ENCODE measurements around the gene ZBTB18.

The ZBTB18 gene

DNA sequence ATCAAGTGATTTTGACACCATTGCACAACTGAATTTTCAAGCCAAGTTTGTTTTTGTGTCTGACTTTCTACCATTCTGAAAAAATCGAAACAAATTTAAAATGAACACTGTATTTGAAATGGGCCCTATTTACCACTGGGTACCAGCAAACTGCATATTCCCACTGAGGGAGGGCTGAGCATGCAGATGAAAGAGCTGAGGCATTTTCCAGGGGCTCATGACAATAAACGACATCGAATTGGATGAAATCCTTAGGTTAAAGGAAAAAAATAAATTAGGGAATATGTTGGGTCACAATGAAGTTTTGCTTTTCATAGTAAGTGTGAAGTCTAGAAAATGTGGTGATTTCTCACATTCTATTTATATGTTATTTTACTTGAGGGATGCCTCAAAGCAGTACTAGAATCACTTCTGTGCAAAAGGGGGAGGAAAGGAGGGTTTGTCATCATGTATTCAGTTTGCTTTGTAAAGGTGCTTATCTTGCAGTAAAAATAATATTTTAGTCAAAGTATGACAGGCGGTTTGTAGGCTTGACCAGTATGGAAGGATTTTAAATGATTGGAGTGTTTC lies 11.2 kb downstream of the ZBTB18 start:
- no peaks in the 10 kb centered on the region for H3K36me3 ChIP-seq (ENCODE audit: insufficient read depth, low read length)
- peaks cover 16% of the 10 kb centered on the region for H3K4me1 ChIP-seq (ENCODE audit: insufficient read depth, low read length)
- H3K9me3 ChIP-seq (ENCODE audit: control insufficient read depth, insufficient read depth, low read length): no peaks in the 10 kb centered on the region
- H3K9ac ChIP-seq (ENCODE audit: low read depth, low read length): no peak overlapping the region

GRCh38 chr1:244063498-244063897 lies 12.4 kb downstream of the ZBTB18 start:
- H3K9me3 ChIP-seq (ENCODE audit: control insufficient read depth, insufficient read depth, low read length): no peaks in the 10 kb centered on the region
- H3K36me3 ChIP-seq (ENCODE audit: insufficient read depth, low read length): no peaks in the 10 kb centered on the region
- peaks cover 16% of the 10 kb centered on the region for H3K4me1 ChIP-seq (ENCODE audit: insufficient read depth, low read length)

DNA sequence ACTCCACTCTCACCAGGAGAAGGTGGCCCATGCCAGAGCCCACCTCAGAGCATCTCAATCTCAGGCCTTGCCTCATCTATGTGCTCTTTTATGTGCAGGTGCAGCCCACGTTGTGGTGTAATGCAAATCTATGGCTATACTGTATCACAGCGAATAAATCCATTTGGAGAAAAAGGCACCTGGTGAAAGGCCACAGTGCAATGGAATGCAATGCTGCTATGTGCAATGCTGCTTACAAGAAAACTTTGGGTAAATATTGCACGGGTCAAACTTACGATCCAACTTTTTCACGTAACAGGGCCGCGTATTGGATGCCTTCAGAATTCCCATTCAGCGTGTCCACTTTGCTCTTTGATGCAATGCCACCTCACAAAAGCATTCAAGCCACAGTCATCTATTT lies 13.5 kb downstream of the ZBTB18 start:
- peaks cover 16% of the 10 kb centered on the region for H3K4me1 ChIP-seq (ENCODE audit: insufficient read depth, low read length)
- no peak overlapping the region for H3K9ac ChIP-seq (ENCODE audit: low read depth, low read length)
- no peaks in the 10 kb centered on the region for H3K36me3 ChIP-seq (ENCODE audit: insufficient read depth, low read length)
- H3K9me3 ChIP-seq (ENCODE audit: control insufficient read depth, insufficient read depth, low read length): no peaks in the 10 kb centered on the region

More at GRCh38 chr1:244063498-244063897, 12.4 kb downstream of the ZBTB18 start:
- H3K9ac ChIP-seq (ENCODE audit: low read depth, low read length): no peak overlapping the region

DNA sequence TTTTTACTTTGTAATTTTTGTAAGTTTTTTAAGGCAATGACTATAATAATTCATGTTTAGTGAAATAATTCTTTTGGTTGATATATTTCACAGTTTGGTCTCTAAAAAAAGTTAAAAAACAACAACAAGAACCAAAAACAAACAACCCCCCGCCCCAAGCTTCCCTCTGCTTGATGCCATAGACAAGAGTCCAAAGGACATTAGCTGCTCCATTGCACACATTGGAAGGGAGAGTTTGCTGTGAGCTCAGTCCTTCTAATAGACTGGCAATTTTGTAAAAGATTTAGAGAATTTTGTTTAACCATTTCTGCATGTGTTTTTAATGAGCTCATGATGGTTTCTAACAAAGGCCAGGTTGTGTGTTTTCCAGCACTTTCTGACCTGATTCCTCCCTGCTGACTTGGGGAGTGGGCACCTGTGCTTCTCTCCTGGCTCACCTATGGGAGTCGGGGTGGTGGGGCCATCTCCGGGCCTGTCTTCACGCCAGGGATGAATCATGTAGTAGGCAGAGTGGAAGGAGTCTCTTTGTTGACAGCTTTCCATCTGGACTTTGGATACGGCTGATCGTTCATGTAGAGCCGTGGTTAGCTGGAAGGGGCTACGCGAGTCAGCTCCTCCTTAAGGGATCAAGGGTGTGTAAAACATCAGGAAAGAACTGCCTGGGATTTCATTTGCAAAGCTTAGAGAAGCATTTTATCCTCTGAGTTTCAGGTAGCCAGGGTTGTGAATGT lies 14.1 kb downstream of the ZBTB18 start:
- no peaks in the 10 kb centered on the region for H3K36me3 ChIP-seq (ENCODE audit: insufficient read depth, low read length)
- no peak overlapping the region for H3K9ac ChIP-seq (ENCODE audit: low read depth, low read length)
- H3K9me3 ChIP-seq (ENCODE audit: control insufficient read depth, insufficient read depth, low read length): no peaks in the 10 kb centered on the region
- peaks cover 16% of the 10 kb centered on the region for H3K4me1 ChIP-seq (ENCODE audit: insufficient read depth, low read length)

- peaks cover 16% of the 10 kb centered on the region for H3K4me1 ChIP-seq (ENCODE audit: insufficient read depth, low read length)
- no peak overlapping the region for H3K9ac ChIP-seq (ENCODE audit: low read depth, low read length)
- H3K9me3 ChIP-seq (ENCODE audit: control insufficient read depth, insufficient read depth, low read length): no peaks in the 10 kb centered on the region
- H3K36me3 ChIP-seq (ENCODE audit: insufficient read depth, low read length): no peaks in the 10 kb centered on the region
Observed at GRCh38 chr1:244065960-244066388, 14.9 kb downstream of the ZBTB18 start.

- Histone ChIP-seq H3K36me3 (ENCODE audit: insufficient read depth, low read length) (no peaks in the 10 kb centered on the region), H3K4me1 (ENCODE audit: insufficient read depth, low read length) (peaks cover 14% of the 10 kb centered on the region), H3K9me3 (ENCODE audit: control insufficient read depth, insufficient read depth, low read length) (no peaks in the 10 kb centered on the region), H3K9ac (ENCODE audit: low read depth, low read length) (no peak overlapping the region; the same call in 1 of the 2 replicates)
Observed at GRCh38 chr1:244066954-244067716, 16.1 kb downstream of the ZBTB18 start.

DNA sequence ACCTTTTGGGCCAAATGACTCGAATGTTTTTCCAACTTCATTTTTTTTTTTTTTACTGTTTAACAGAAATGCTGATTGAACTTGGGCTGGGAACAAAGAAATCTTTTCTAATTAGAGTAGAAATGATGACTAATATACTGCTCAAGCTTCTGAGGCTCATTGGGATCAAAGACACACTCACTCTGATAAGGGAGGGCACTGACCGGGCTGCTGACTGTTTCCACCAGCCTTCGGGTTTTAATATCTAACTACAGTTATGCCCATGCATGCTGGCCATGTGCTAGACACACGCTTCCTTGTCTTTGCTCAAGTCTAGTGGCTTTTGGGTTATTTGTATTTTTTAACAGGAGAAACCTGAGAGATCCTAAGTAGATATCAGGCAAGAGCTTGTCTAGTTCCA lies 16.8 kb downstream of the ZBTB18 start:
- H3K9me3 ChIP-seq (ENCODE audit: control insufficient read depth, insufficient read depth, low read length): no peaks in the 10 kb centered on the region
- H3K4me1 ChIP-seq (ENCODE audit: insufficient read depth, low read length): peaks cover 11% of the 10 kb centered on the region
- no peak overlapping the region for H3K9ac ChIP-seq (ENCODE audit: low read depth, low read length)
- no peaks in the 10 kb centered on the region for H3K36me3 ChIP-seq (ENCODE audit: insufficient read depth, low read length)

DNA sequence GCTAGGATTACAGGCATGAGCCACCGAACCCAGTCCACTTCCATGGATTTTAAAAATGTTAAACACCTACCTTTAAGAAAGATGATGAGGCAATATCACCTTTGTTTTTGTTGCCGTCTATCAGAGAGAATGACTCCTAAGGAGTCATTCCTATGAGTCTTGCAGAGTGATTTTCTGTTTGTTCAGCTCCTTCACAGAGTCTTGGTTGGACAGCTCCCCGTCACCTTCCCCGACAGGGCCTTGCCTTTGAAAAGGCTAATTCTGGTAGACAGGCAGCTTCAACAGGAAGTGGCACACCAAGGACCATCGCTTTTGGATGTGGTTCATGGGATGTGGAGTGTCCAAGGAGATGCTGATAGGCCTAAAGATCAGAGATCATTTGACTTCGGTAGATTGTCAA lies 17.5 kb downstream of the ZBTB18 start:
- Histone ChIP-seq H3K9me3 (ENCODE audit: control insufficient read depth, insufficient read depth, low read length) (no peaks in the 10 kb centered on the region), H3K9ac (ENCODE audit: low read depth, low read length) (no peak overlapping the region), H3K36me3 (ENCODE audit: insufficient read depth, low read length) (no peaks in the 10 kb centered on the region), H3K4me1 (ENCODE audit: insufficient read depth, low read length) (peaks cover 4% of the 10 kb centered on the region)

DNA sequence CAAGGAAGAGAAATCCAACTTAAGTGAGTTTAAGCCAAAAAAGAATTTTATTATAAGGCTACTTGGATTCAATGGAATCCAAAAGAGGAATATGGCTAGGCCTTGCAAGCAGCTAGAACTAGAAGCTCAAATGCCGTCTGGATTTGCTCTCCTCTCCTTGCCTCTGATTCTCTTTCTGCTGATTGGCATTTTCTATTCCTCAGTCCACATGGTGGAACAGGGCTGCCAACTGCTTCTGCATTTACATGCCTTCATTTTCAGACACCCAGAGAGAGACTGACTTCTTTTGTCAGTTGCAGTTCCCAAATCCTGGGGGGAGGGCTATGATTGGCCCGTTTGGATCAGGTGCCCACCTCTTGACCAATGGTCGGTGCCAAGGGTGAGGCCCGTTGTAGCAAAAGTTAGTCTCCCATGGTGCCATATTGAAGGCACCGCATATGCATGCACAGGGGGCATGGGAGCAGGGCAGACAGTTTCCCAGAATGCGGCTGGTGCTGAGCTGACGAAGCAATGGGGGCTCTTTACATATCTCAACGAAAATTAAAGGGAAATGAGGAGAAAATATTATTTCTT lies 18.3 kb downstream of the ZBTB18 start:
- H3K9ac ChIP-seq (ENCODE audit: low read depth, low read length): no peak overlapping the region
- no peaks in the 10 kb centered on the region for H3K36me3 ChIP-seq (ENCODE audit: insufficient read depth, low read length)
- no peaks in the 10 kb centered on the region for H3K9me3 ChIP-seq (ENCODE audit: control insufficient read depth, insufficient read depth, low read length)
- peaks cover 4% of the 10 kb centered on the region for H3K4me1 ChIP-seq (ENCODE audit: insufficient read depth, low read length)

DNA sequence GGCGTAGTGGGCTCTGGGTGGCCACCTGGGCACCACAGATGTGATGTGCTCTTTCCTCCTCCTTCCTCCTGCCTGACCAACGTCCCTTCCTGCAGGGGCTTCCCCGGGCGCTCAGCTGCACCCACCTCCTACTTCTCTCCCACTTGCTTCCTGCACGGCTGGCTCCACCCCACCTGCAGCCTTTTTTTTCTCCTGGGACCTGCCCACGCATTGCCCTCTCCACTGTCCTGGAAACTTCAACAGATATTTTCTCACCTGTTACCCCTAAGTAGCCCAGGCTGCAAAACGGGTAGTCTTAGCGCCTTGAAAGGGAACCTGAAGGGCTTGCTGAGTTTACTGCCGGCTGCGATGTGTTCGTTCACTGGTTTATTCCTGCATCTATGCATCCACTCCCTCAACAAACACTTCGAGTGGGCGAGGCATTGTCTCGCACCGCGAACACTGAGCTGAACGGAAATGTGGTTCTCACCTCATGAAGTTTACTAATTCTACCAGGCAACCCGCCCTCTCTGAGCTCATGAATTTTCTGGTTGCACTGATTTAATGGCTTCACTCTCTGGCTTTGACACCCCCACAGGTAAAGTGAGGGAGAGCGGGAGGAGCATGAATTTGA lies 23.6 kb downstream of the ZBTB18 start:
- Histone ChIP-seq H3K9me3 (ENCODE audit: control insufficient read depth, insufficient read depth, low read length) (no peaks in the 10 kb centered on the region), H3K9ac (ENCODE audit: low read depth, low read length) (peak overlapping the region; percentile 26; the same call in 1 of the 2 replicates), H3K36me3 (ENCODE audit: insufficient read depth, low read length) (no peaks in the 10 kb centered on the region), H3K4me1 (ENCODE audit: insufficient read depth, low read length) (peaks cover 14% of the 10 kb centered on the region)

GRCh38 chr1:244075247-244075722 lies 24.2 kb downstream of the ZBTB18 start:
- H3K9ac ChIP-seq (ENCODE audit: low read depth, low read length): peak overlapping the region; percentile 26; the same call in 1 of the 2 replicates
- H3K9me3 ChIP-seq (ENCODE audit: control insufficient read depth, insufficient read depth, low read length): no peaks in the 10 kb centered on the region
- H3K36me3 ChIP-seq (ENCODE audit: insufficient read depth, low read length): no peaks in the 10 kb centered on the region
- peaks cover 14% of the 10 kb centered on the region for H3K4me1 ChIP-seq (ENCODE audit: insufficient read depth, low read length)

GRCh38 chr1:244076740-244077139 lies 25.7 kb downstream of the ZBTB18 start:
- H3K36me3 ChIP-seq (ENCODE audit: insufficient read depth, low read length): no peaks in the 10 kb centered on the region
- no peaks in the 10 kb centered on the region for H3K9me3 ChIP-seq (ENCODE audit: control insufficient read depth, insufficient read depth, low read length)
- peaks cover 14% of the 10 kb centered on the region for H3K4me1 ChIP-seq (ENCODE audit: insufficient read depth, low read length)
- H3K9ac ChIP-seq (ENCODE audit: low read depth, low read length): no peak overlapping the region

DNA sequence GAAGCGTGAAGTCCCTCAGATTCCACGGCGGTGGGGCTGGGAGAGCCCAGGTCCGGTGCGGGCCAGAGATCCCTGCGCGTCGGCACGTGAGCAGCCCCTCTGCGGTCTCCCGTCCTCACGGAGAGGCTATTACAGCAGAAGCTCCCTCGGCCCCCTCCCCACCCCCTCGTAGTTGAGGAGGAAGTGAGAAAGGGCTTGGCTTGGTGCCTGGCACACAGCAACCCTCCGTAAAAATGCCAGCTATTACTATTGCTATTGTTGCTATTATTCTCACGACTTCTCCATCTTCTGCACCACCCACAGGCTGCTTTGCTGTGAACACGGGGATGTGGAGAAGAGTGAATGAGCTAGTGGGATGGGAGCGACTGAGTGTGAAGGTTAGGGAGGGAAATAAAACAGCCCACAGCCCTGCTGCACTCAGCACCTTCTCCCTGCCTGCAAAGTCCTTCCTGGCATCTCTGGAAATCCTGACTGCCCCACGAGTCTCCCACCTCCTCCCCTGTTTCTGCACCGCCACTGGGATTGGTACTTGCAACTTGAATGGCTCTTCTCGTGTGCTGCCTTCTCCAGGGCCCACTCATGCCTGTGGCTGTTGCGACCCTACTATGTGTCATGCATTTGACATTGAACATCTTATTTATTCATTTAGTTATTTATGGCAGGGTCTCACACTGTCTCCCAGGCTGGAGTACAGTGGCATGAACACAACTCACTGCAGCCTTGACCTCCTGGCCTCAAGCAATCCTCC lies 26.6 kb downstream of the ZBTB18 start:
- Histone ChIP-seq H3K9me3 (ENCODE audit: control insufficient read depth, insufficient read depth, low read length) (no peaks in the 10 kb centered on the region), H3K9ac (ENCODE audit: low read depth, low read length) (no peak overlapping the region), H3K36me3 (ENCODE audit: insufficient read depth, low read length) (no peaks in the 10 kb centered on the region), H3K4me1 (ENCODE audit: insufficient read depth, low read length) (peaks cover 14% of the 10 kb centered on the region)

Data from ES-I3 (cell line).